ENCODE results near the gene PLA2R1.

Gene PLA2R1

DNA sequence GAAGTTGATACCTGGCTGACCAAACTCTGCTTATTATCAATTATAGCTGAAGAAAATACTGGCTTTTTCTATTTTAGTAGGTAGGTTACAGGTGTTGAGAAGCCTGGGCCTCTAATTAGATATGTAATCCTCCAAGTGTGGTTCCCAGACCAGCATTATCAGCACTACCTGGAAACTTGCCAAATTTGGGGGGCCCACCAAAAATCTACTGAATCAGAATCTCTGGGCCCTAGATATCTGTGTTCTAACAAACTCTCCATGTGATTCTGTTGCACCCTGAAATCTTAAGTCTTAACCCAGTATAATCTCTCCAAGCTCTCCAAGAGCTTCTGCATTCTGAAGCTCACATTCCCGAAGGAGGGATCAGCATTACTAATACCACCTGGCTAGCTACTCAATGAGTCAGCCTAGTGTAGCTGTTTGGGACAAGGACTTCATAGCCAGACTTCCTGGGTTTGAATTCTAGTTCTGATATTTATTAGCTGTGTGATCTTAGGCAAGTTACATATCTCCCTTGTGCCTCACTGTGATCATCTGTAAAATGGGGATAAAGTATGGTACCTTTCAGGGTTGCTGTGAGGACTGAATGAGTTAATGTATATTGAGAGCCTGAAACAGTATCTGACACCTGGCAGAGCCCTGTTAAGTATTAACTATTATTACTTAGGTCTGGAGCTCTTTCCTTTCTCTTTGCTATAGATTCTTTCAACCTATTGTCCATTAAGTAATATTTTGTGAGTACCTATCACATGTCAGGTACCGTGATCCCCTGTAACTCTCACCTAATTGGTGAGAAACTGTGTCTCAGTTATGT is 170.3 kb downstream of the PLA2R1 start:
- no peak for DNase-seq

DNA sequence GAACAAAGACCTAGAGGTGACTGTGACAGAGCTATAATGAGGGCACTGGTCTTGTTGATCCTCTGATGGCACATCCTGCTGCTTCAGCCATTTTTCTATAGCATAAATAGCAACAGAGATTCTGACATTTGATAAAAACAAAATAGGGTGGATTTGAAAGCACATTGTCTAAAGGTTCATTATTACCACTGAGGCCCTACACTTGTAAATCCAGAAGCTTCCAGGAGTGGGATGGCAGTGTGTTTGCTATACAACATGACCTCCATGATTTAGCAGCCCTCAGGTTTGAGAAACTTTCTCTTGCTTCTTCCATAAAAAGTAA is 171.2 kb downstream of the PLA2R1 start:
- no peak for DNase-seq

DNA sequence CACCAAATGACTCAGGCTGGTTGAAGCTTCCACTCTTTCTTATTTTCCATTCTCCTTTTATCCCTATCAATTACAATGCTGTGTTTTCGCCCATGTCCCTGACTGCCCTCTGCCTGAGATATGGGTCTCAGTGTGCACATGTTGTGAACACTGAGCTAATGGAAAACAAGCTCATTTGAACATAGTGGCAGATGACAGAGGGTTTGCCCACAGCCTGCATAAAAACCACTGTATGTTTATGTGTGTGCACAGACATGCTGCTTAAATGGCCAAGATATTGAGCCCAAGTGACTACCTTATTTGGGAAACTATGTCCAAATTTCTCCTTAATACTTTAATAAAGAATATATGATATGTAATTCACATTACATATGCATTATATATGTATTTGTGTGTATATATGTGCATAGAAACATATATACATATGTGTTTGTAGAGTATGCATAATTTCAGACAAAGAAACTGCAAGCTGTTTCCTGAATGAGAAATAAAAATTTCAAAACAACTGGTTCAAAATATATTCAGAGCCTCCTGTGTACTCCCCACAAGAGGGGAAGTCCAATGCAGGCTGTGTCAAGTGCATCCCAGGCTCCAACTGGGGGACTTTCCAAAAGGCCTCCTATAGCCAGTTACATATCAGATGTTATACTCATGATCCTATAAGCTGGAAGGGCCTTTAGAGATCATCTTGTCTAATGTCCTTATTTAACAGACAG is 171.7 kb downstream of the PLA2R1 start:
- DNase-seq, result no peak

DNA sequence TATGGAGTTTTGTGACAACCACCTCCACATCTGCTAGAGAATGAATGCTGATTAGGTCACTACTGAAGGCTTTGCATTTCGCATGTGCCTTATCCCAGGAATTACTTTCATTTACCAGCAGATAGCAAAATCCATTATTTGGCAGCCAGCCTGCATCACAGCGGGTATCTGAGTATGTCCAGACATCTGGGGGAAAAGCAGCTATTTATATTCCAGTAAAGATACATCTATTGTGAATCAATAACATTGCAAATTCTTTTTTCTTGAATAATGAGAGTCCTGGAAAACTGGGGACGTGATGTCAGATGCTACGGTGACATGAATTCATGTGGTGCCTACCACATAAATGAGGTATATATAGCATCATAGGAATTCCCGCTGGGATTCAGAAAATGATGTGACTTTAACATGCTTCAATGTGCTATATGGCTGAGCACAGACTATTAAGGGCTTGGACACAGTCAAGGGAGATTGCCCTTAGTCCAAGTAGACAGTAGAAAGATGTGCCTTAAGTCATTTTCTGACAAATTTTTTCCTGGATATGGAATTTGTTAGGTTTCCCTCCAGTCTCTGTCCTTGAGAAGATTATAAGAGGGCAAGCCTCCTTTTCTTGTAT is 180.2 kb downstream of the PLA2R1 start:
- no peak for DNase-seq
